ENCODE results near the gene FOLR3. TPM values are rescaled to one million over a fixed set of nuclear protein-coding genes. Genes with fewer than 3 reads are reported as not detected.
A peak's percentile ranks its signal among the peaks of the same experiment; 100 is the strongest.
"Not testable (repeated sequence)": the region's sequence is repeated elsewhere in the genome, so short reads cannot be mapped to it uniquely, and the experiment has no call there.

The FOLR3 gene
- under 1 TPM in 1 of 6 donors, not detected in 5; 0.40 TPM for total RNA-seq
- polyA plus RNA-seq: not detected

DNA sequence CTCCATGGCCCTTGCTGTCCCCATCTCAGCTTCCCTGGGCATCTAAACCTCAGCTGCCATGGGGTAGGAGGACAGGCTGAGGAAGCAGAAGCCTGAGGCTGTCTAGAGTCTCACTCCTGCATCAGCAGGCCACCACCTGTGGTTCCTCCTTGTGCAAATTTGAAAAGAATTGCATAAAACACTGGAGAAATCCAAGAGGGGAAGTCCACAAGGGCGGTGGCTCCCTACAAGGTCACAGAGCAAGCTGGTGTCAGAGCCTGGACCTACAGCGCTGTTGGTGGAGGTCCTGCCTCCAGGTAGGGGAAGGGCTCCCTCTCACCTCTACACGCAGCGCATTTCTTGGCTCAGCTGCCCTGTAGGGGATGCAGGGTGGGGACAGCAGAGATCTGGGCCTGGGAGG, at the start of gene FOLR3:
Gene FOLR3, plus strand, starts transcription at position 253 of the 400 bp plus-strand sequence. CDS start 228 bp downstream, outside the sequence.
- H3K27me3 ChIP-seq; H3K4me3 ChIP-seq; H3K4me1 ChIP-seq; ATAC-seq; H3K9me3 ChIP-seq; H3K36me3 ChIP-seq; intact Hi-C loops (cut with DNase I); DNase-seq; H3K27ac ChIP-seq; FAIRE-seq: not testable (repeated sequence)
- 82 to 83% methylated on average over 4 of the region's 4 CpGs for WGBS, 2 donors

GRCh38 chr11:72088076-72088808, 47.3 kb upstream of the FOLR3 start:
- DNase-seq: no peak
- Histone ChIP-seq H3K9me3 (no peaks in the 10 kb centered on the region), H3K27me3 (no peaks in the 10 kb centered on the region), H3K27ac (no peak overlapping the region), H3K36me3 (peaks cover 0 to 6% (median 0%) of the 10 kb centered on the region in 3 donors), H3K4me3 (no peak overlapping the region), H3K4me1 (peaks cover 0 to 4% (median 0%) of the 10 kb centered on the region in 3 donors)
- WGBS, 2 donors: 83 to 86% methylated on average over 4 of the region's 4 CpGs
- intact Hi-C loops (cut with DNase I): loop anchor here in 2 of 3 donors (5.0 to 10.0 kb wide), 2 partner anchors 51 to 63 kb away; no protein-coding TSS in a partner anchor
- no peak for FAIRE-seq
- ATAC-seq: no peak
- TF ChIP-seq, protein P1, sequence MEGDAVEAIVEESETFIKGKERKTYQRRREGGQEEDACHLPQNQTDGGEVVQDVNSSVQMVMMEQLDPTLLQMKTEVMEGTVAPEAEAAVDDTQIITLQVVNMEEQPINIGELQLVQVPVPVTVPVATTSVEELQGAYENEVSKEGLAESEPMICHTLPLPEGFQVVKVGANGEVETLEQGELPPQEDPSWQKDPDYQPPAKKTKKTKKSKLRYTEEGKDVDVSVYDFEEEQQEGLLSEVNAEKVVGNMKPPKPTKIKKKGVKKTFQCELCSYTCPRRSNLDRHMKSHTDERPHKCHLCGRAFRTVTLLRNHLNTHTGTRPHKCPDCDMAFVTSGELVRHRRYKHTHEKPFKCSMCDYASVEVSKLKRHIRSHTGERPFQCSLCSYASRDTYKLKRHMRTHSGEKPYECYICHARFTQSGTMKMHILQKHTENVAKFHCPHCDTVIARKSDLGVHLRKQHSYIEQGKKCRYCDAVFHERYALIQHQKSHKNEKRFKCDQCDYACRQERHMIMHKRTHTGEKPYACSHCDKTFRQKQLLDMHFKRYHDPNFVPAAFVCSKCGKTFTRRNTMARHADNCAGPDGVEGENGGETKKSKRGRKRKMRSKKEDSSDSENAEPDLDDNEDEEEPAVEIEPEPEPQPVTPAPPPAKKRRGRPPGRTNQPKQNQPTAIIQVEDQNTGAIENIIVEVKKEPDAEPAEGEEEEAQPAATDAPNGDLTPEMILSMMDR (IDR thresholded peaks at IDR 0.05): no peak

DNA sequence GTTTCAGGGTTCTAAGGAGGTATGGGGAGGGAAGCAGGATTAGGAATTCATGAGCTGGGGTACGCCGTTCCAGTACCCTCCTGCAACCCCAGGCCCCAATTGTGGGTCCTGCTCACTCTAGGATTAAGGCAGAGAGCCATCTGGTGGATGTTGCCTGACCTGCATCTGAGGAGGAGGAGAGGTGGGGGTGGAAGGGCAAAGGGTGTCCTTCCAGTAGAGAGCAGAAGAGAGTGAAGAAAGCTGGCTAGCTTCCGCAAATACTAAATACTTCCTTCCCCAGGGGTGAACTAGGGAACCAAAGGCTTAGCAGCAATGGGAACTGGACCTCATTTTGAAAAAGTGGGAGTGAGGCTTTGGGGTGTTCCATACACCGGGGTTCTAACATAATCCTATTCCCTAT, 44.2 kb upstream of the FOLR3 start:
- FAIRE-seq (no peak), DNase-seq (peak in 5 of 6 donors; percentile 61 to 77 (median 68)), ATAC-seq (peak; percentile 85 to 99 (median 97))
- peaks cover 0 to 4% (median 0%) of the 10 kb centered on the region in 3 donors for H3K4me1 ChIP-seq
- H3K36me3 ChIP-seq: peaks cover 0 to 8% (median 6%) of the 10 kb centered on the region in 3 donors
- 31 to 42% methylated on average over 4 of the region's 4 CpGs for WGBS, 2 donors
- H3K9me3 ChIP-seq: no peaks in the 10 kb centered on the region
- H3K4me3 ChIP-seq: no peak overlapping the region
- intact Hi-C loops (cut with DNase I): loop anchor here in 2 of 3 donors (5.0 kb wide), 1 partner anchor 64 kb away; no protein-coding TSS in a partner anchor
- TF ChIP-seq, protein P1 (IDR thresholded peaks at IDR 0.05): peak; percentile 39 to 77 (median 67)
- H3K27me3 ChIP-seq: no peaks in the 10 kb centered on the region
- H3K27ac ChIP-seq: no peak overlapping the region

GRCh38 chr11:72098741-72099140, 36.8 kb upstream of the FOLR3 start:
- Histone ChIP-seq H3K36me3 (peaks cover 5 to 28% (median 18%) of the 10 kb centered on the region in 3 donors), H3K27me3 (no peaks in the 10 kb centered on the region), H3K27ac (no peak overlapping the region), H3K9me3 (no peaks in the 10 kb centered on the region), H3K4me3 (no peak overlapping the region), H3K4me1 (peaks cover 11 to 18% (median 13%) of the 10 kb centered on the region in 3 donors)
- DNase-seq (no peak), FAIRE-seq (no peak), ATAC-seq (no peak)
- 82 to 84% methylated on average over 3 of the region's 3 CpGs for WGBS, 2 donors
- TF ChIP-seq, protein P1 (IDR thresholded peaks at IDR 0.05): no peak
- intact Hi-C loops (cut with DNase I): no loop called here

GRCh38 chr11:72100009-72100408, 35.5 kb upstream of the FOLR3 start:
- Histone ChIP-seq H3K27me3 (no peaks in the 10 kb centered on the region), H3K27ac (no peak overlapping the region), H3K9me3 (no peaks in the 10 kb centered on the region), H3K36me3 (peaks cover 5 to 20% (median 18%) of the 10 kb centered on the region in 3 donors), H3K4me3 (no peak overlapping the region), H3K4me1 (peaks cover 11 to 21% (median 13%) of the 10 kb centered on the region in 3 donors)
- TF ChIP-seq, protein P1 (IDR thresholded peaks at IDR 0.05): no peak
- intact Hi-C loops (cut with DNase I): no loop called here
- ATAC-seq (no peak), DNase-seq (no peak), FAIRE-seq (no peak)
- 71 to 87% methylated on average over 3 of the region's 3 CpGs for WGBS, 2 donors
